ACHN (cell line): ENCODE measurements around the gene PRDM10.
"Not testable (repeated sequence)": the region's sequence is repeated elsewhere in the genome, so short reads cannot be mapped to it uniquely, and the experiment has no call there.

ENCODE experiments used
- DNase-seq: peaks from one replicate; pipeline ENCODE4 v3.0.0-alpha.2; 2015
- in situ Hi-C: cut with HindIII; loops from 2 replicates; pipeline ENCODE4 v1.10.0; 2017; ENCODE audit warnings: low sequenced_read_pairs, low pct_ligation_motif_present, low pct_unique_long_range_greater_than_20kb

The PRDM10 gene

DNA sequence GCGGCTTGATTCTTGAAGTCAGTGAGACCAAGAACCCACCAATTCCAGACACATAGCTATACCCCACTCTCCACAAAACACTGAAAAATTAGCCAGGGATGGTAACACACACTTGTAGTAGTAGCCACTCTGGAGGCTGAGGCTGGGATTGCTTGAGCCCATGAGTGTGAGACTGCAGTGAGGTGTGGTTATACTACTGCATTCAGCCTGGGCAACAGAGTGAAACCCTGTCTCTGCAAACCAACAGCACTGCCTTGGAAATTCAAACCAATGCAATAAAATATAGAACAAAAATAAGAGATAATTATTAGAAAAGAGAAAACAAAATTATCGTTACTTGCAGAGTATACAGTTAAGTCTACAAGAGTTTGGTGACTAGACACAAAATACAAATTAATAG lies 20.2 kb upstream of the PRDM10 start:
- in situ Hi-C loops = no loop called here
- DNase-seq = peak; percentile 65

DNA sequence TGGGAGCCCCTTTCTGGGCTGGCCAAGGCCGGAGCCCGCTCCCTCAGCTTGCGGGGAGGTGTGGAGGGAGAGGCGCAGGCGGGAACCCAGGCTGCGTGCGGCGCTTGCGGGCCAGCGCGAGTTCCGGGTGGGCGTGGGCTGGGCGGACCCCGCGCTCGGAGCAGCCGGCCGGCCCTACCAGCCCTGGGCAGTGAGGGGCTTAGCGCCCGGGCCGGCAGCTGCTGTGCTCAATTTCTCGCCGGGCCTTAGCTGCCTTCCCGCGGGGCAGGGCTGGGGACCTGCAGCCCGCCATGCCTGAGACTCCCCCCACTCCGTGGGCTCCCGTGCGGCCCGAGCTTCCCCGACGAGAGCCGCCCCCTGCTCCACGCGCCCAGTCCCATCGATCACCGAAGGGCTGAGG lies 19.0 kb upstream of the PRDM10 start:
- in situ Hi-C loops, DNase-seq: not testable (repeated sequence)

DNA sequence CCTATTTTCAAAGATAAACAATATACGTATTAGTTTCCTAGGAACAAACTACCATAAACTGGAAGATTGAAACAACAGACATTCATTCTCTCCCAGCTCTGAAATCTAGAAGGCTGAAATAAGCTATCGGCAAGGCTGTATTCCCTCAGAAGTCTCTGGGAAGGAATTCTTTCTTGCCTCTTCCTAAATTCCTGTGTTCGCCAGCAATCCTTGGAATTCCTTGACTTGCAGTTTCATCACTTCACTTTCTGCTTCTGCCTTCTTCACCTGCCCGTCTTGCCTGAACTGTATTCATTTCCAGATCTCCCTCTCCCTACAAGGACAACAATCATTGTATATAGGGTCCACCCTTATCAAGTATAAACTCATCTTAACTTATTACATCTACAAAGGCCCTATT lies 17.7 kb upstream of the PRDM10 start:
- peak; percentile 15 for DNase-seq
- in situ Hi-C loops = no loop called here

DNA sequence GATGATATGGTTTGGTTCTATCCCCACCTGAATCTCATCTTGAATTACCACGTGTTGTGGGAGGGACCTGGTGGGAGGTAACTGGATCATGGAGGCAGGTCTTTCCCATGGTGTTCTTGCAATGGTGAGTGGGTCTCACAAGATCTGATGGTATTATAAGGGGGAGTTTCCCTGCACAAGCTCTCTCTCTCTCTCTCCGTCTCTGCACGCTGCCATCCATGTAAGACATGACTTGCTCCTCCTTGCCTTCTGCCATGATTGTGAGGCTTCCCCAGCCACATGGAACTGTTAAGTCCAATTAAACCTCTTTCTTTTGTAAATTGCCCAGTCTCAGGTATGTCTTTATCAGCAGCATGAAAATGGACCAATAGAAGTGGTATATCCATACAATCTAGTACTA lies 13.2 kb upstream of the PRDM10 start:
- in situ Hi-C loops, DNase-seq: not testable (repeated sequence)

DNA sequence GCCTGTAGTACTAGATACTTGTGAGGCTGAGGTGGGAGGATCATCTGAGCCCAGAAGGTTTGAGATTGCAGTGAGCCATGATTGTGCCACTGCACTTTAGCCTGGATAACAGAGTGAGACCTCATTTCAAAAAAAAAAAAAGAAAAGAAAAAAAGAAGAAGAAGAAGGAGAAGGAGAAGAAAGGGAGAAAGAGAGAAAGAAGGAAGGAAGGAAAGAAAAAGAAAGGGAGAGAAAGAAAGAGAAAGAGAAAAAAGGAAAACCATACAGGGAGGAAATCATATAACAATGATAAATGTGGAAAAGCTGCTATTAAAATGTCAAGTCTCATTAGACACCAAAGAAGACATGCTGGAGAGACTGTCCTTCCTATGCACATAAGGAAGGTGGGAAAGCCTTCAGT lies 5.7 kb upstream of the PRDM10 start:
- DNase-seq = no peak
- in situ Hi-C loops = no loop called here

DNA sequence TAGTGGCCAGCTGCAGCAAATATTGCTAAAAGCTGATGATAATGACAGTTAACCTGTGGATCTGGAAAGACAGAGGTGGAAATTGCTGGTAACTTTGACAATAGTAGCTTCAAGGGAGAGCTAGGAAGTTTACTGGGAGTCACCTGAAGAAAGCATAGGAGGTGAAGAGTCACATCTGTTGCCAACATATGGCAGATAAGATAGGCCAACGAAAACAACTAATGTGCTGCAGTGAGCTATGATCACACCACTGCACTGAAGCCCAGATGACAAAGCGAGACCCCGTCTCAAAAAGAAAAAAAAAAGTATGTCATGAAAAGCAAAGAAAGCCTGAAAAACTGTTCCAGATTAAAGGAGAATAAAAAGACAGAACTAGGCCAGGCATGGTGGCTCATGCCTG lies 4.3 kb upstream of the PRDM10 start:
- no peak for DNase-seq

DNA sequence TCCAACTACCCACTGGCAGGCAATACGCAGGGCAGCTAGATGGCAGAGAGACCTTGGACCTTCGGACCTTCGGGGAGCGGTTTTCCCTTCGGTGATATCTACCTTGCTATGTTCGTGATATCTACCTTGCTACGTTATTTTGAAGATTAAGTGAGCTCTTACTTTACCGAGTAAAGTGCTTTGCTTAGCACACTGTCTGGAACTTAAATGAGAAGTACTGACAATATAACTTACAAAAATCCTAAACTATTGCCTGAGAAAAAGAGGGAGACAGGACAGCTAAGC lies 1.0 kb upstream of the PRDM10 start:
- in situ Hi-C loops = no loop called here
- DNase-seq = no peak

More for the DNA sequence above, 4.3 kb upstream of the PRDM10 start:
- in situ Hi-C loops = no loop called here

DNA sequence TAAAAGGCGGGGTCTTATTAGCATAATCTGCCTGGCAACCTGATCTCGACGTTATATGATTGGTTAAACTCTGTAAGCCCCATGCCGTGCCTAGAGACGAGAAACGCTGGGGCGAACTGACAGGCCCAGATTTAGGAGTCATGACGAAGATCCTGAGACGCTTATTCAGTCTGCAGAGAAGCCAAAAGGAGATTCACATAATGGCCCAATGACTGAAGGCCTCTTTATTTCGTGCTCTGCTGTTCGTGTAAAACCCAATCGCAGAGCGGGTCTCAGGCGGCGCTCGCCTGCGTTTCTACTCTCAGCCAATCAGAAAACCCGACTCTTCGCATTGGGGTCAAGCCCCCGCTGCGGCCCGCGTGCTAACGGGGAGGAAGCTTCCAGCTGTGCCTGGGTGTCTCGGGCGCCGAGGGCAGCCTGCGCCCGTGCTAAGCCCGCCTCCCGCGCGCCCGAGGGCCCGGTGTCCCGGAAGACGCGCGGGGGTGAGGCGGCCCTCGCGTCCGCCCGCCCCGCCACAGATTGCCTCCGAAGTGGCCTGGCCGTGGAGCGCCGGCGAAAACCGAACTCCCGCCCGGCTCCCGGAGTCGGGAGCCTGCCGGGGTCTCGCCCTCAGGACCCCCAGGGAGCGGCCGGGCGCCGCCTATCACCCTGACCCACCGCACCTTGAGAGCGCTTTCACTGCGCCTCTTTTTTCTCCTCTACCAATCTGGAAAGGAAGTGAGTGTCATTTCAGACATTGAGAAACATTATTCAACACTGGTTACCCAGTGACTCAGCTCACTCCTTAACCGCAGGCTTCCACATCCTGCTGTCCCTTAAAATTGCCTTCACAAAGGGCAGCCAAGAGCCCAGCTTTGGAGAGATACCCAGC lies 446 bp upstream of the PRDM10 start:
- peak; percentile 92 for DNase-seq
- in situ Hi-C loops = no loop called here

DNA sequence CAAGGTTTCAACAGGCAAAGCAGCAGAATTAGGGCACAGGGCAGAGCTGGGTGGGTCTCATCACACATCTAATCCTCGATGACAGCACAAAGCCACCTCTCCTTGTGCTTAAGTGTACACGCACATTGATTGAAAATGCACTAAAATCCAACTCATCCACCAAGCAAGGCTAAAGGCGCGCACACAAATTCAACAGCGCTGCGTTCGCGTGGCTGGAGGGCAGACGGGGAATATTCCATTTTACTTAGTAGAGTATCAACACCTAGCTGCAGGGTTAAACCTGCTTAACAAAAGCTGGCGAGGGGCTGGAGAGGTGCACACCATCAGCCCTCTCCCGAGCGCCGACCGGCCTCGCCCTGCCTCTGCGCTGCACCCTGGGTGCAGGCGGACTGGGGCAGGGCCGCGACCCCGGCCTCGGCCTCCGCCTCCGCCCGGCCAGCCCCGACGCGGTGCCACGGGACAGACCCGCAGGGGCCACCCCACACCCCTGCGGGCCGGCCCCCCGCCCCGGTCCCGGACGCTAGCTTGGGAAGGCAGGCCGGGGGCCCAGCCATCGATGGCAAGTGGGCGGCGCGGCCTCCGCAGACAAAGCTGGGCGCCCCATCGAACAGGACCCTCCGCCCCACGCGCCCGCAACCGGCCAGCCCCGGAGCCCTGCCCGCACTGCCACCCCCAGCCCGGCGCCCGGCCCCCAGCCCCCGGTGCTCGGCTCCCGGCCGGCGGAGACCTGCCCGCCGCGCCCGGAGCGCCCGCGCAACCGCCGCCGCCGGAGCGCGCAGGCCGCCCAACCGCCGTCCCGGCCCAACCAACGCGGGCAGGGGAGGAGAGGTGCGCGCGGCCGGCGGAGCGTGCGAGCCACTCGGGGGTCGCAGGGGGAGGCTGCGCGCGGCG lies 929 bp downstream of the PRDM10 start:
- in situ Hi-C loops = no loop called here
- DNase-seq = peak; percentile 2

DNA sequence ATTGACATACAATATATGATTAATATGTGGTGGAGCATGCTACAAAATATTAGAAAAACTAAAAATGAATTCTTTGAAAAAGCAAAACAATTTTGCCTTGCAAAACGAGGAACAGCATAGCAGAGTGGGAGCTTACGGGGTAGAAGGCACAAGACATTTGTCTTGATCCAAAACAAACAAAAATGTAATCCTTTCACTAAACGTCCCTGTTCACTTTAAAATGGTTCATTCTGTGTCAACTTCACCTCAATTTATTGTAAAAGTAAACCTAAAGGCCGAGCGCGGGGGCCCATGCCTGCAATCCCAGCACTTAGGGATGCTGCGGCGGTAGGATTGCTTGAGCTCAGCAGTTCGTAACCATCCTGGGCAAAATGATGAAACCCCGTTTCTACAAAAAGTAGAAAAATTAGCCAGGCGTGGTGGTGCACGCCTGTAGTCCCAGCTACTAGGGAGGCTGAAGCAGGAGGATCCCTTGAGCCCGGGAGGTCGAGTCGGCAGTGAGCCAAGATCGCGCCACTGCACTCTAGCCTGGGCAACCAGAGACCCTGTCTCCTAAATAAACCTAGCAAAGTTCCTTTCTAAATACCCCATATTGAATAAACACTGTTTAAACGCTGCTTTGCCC lies 2.0 kb downstream of the PRDM10 start:
- no peak for DNase-seq
- in situ Hi-C loops = no loop called here

DNA sequence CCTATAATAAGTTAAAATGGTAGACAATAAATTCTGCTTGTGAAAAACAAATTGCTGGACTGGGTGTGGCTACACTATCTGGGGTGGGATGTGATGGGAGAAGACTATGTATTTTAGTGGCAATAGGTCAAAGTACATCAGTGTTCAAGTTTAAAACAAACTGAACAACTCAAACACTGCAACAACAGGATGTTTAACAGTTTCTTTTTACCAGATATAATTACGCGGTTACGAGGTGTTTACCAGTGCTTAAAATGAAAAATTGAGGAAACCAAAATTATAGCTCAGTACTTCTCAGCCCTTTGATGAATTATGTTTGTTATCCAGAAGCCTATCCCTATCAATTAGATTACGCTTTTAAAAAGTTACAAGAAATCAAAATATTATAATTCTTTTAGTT lies 3.2 kb downstream of the PRDM10 start:
- in situ Hi-C loops = no loop called here
- DNase-seq = no peak

DNA sequence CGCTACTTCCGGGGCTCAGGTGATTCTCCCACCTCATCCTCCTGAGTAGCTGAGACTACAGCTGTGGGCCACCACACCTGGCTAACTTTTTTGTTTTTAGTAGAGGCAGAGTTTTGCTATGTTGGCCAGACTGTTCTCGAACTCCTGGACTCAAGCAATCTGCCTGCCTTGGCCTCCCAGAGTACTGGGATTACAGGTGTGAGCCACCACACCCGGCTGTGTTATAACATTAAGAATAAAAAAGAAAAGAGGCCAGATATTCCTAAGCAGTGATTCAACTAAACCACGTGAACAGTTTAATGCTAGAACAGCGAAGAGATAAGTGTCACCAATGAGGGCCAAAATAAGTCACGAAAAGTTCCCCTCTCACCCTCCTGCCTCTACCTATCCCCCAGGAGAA lies 3.7 kb downstream of the PRDM10 start:
- DNase-seq = no peak
- in situ Hi-C loops = no loop called here

DNA sequence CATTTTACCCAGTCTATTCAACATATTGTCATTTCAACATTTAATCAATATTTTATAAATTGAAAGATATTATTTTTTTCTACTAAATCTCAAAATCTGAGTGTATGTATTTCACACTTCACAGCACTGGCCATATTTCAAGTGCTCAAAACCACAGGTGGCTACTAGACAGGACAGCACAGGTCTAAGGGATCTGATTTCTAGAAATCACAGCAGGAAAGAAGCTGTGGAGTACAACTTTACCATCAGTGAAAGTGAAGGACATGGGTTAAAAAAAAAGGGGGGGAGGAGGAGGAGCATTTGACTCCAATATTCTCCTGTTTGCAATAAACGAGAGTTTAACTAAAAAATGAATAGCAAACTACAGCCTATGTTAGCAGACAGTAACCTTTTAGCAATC lies 4.5 kb downstream of the PRDM10 start:
- in situ Hi-C loops = no loop called here
- no peak for DNase-seq

DNA sequence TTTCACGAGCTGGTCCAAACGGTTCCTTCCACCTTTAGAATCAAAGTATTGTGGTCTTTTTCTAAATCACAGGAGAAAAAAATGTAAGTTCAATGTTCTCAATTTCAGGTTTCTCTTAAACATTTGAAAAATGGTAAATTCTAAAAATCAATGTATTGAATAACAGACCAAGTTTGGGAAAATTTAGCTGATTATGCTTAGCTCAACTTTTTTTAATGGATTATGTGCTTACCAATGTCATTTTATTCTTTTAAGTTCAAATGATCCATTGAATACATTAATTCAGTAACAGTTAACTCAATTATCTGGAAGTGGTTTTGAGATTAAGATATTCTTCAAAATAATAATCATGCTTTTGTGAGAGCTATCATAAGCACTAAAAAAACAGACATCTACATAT lies 5.1 kb downstream of the PRDM10 start:
- DNase-seq = no peak
- in situ Hi-C loops = no loop called here

DNA sequence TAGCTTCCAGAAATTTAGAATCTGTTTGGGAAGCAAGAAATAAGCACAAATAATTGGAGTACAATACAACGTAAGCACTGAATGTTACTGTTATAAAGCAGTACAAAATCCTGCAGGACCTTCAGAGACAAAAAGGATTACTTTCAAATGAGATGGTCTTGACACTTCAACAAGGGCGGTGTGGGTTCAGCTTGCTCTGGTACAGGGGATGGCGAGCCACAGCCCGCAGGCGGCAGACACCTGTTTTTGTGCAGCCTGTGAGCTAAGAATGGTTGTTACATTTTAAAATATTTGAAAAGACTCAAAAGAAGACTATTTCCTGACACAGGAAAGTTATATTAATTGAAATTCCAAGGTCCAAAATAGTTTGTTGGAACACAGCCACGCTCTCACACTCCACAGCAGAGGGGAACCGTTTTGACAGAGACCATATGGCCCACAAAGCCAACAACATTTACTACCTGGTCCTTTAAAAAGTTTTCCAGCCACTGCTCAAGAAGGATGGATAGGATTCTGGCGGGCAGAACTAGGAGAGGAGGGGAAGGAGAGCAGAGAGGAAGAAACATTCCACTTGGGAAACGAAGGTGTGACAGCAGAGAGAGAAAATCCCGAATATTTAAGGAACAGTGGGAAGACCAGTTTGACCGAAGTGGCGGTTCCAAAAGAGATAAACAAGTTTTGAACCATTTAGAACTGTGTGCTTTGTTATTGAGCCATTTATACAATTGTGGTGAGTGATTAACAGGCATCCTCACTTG lies 6.3 kb downstream of the PRDM10 start:
- no peak for DNase-seq
- in situ Hi-C loops = no loop called here

DNA sequence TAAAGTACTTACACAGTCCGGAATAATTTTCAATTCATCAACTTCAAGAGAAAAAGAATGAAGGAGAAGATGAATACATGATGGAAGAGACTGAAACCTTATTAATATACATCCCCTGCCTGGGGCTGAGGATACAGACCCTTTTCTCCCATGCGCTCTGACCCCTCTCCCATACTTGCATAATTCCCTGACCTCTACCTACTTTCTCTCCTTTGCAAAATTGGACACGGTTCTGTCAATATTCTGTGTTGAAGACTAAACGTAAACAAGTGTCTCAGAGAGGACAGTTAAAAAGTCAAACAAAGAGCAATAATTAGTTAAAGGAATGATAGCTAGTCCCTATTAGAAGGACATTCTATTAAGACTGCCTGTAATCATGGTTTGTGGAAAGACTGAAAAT lies 7.5 kb downstream of the PRDM10 start:
- in situ Hi-C loops = no loop called here
- DNase-seq = no peak

DNA sequence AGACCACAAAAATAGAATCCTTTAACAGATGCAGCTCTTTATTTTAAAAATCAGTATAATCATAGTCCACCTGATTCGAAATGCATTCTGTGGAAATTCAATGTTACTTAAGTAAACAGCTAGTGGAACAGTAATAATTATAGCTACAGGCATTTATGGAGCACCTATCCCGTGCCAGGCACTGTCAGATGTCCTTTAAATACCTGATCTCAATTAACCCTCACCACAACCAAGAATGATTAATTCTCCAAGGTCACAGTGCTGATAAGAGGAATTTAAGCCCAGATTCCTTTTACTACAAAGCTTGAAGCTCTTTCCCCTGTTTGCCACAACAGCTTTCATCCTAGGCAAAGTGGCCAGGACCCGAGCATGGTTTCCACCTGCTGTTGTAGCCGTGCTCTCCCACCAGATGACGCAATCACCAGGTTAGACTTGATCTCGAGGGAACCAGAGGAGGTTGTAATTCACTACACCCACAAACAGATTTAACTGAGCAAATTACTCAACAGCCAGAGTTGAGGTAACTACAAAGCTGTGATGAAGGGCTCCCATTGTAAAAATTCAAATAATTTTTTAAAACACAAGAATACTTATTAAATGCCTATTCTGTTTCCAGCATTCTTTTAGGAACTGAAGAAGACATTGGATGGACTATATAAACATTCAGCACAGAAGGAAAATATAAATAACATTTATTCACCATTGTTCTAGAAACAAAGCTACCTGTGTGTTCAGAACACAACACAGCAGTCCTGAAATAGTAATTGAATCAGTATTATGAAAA lies 10.3 kb downstream of the PRDM10 start:
- in situ Hi-C loops = no loop called here
- peak; percentile 55 for DNase-seq

DNA sequence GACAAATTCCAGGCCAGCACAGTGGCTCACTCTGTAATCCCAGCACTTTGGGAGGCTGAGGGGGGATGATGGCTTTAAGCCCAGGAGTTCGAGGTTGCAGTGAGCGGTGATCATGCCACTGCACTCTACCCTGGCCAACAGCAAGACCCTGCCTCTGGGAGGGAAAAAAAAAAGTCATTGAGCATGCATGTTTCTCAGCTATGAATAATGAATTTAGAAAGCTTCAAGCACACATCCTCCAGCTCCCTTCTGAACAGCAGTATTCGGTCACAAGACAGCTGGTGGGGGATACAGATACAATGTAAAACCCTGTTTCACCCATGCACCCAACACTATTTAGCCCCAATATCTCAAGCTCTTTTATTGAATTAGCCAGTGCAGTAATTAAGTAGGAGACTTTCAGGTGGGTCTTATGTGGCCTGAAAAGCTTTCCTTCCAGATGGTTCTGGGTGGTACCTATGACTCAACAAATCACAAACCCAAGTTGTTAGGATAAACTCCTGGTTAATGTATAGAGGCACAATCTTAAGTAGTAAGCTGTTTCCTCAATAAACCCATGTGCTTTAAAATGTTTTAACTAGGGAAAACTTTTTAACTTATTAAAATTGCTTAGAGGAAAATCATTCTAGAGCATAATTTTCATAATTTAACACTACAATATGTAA lies 13.4 kb downstream of the PRDM10 start:
- no peak for DNase-seq
- in situ Hi-C loops = no loop called here
